Measurements from ENCODE around the gene EMX2. TPM values are rescaled to one million over a fixed set of nuclear protein-coding genes. Genes with fewer than 3 reads are reported as not detected.
"Not testable (repeated sequence)": the region's sequence is repeated elsewhere in the genome, so short reads cannot be mapped to it uniquely, and the experiment has no call there.

Gene EMX2
- not detected in 2 replicates for total RNA-seq

DNA sequence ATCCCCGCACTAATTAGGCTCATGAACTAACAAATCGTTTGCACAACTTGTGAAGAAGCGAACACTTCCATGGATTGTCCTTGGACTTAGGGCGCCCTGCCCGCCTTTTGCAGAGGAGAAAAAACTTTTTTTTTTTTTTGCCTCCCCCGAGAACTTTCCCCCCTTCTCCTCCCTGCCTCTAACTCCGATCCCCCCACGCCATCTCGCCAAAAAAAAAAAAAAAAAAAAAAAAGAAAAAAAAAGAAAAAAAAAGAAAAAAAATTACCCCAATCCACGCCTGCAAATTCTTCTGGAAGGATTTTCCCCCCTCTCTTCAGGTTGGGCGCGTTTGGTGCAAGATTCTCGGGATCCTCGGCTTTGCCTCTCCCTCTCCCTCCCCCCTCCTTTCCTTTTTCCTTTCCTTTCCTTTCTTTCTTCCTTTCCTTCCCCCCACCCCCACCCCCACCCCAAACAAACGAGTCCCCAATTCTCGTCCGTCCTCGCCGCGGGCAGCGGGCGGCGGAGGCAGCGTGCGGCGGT is at the start of gene EMX2:
Gene EMX2, plus strand, starts transcription at position 41 of the 519 bp plus-strand sequence. CDS start 522 bp downstream, outside the sequence.
- intact Hi-C loops (cut with micrococcal nuclease) = no loop called here
- DNase-seq (ENCODE audit: low spot score) = no peak
- H3K4me1 Mint-ChIP-seq (ENCODE audit: low read depth) = peaks cover 6% of the 10 kb centered on the region
- peak within 1 kb of the TSS; percentile 84 for H3K27ac Mint-ChIP-seq
- no peaks in the 10 kb centered on the region for H3K36me3 Mint-ChIP-seq (ENCODE audit: low read depth)
- peaks cover 78% of the 10 kb centered on the region for H3K27me3 Mint-ChIP-seq (ENCODE audit: insufficient read depth)
- H3K9me3 Mint-ChIP-seq = no peaks in the 10 kb centered on the region
- no peak within 1 kb of the TSS for H3K4me3 Mint-ChIP-seq

DNA sequence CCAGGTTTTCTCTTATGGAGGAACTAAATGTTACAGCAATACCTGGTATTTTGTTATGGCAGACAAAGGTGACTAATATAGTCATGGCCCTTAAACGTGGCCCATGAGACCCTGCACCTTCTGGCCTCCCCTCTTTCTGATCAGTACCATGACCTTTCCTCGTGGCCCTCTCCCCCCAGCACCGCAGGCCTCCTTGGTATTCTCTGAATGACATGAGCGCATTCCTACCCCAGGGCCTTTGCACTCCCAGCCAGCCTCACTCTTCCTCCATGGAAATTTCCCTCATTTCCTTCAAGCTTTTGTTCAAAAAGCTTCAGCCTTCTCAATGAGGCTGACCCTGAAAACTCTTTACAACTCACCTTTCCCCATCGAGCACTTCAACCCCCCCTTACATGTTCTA is 46.5 kb upstream of the EMX2 start:
- Mint-ChIP-seq H3K9me3 (no peaks in the 10 kb centered on the region), H3K36me3 (ENCODE audit: low read depth) (no peaks in the 10 kb centered on the region), H3K4me3 (no peak overlapping the region), H3K27me3 (ENCODE audit: insufficient read depth) (peaks cover 14% of the 10 kb centered on the region), H3K4me1 (ENCODE audit: low read depth) (peaks cover 7% of the 10 kb centered on the region), H3K27ac (no peak overlapping the region)
- intact Hi-C loops (cut with micrococcal nuclease) = loop anchor here (1.0 to 2.0 kb wide), 5 partner anchors 745 to 1049 kb away; no protein-coding TSS in a partner anchor
- DNase-seq (ENCODE audit: low spot score) = no peak

DNA sequence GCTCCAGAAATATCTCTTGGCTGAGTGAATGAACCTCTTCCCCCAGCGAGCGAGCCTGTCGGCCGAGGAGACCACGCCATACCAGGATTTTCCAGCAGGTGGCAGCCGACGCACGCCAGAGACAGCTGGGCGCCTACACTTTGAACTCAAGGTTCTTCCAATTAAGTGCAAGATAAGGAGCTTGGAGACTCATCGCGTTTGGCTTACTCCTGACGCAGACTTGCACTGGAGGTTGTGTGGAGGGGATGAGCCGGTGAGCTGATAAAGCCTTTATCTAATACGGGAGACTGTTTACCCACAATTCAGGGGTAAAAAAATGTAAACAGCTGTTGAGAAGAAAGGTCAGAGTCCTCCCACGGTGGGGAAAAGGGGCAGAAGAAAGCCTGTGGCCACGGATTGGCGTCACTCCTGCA is 45.9 kb upstream of the EMX2 start:
- no peak overlapping the region for H3K27ac Mint-ChIP-seq
- H3K4me1 Mint-ChIP-seq (ENCODE audit: low read depth) = peaks cover 7% of the 10 kb centered on the region
- DNase-seq (ENCODE audit: low spot score) = peak; percentile 43
- H3K9me3 Mint-ChIP-seq = no peaks in the 10 kb centered on the region
- intact Hi-C loops (cut with micrococcal nuclease) = loop anchor here (1.0 to 2.0 kb wide), 5 partner anchors 745 to 1048 kb away; no protein-coding TSS in a partner anchor
- no peak overlapping the region for H3K4me3 Mint-ChIP-seq
- no peaks in the 10 kb centered on the region for H3K36me3 Mint-ChIP-seq (ENCODE audit: low read depth)
- H3K27me3 Mint-ChIP-seq (ENCODE audit: insufficient read depth) = peaks cover 14% of the 10 kb centered on the region

DNA sequence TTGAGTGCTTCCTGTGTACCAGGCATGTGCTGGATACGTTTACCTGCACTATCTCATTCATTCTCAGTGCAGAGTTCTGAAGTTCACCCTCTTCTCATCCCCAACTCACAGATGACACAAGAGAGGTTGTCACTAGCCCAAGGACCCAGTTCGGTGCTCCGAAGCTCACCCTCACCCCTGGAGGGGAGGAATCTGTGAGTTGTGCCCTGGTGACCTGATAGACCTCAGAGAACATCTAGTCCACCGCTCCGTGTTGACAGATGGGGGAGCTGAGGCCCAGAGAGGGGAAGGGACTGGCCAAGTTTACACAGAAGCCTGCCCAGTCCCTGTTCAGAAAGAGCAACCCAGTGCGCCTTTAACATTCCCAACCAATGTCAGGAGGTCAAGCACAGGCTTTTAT is 44.8 kb upstream of the EMX2 start:
- no peak for DNase-seq (ENCODE audit: low spot score)
- Mint-ChIP-seq H3K36me3 (ENCODE audit: low read depth) (no peaks in the 10 kb centered on the region), H3K27me3 (ENCODE audit: insufficient read depth) (peaks cover 14% of the 10 kb centered on the region), H3K4me1 (ENCODE audit: low read depth) (peaks cover 7% of the 10 kb centered on the region), H3K27ac (no peak overlapping the region), H3K4me3 (no peak overlapping the region), H3K9me3 (no peaks in the 10 kb centered on the region)
- intact Hi-C loops (cut with micrococcal nuclease) = loop anchor here (2.0 kb wide), 1 partner anchor 1047 kb away; no protein-coding TSS in a partner anchor

DNA sequence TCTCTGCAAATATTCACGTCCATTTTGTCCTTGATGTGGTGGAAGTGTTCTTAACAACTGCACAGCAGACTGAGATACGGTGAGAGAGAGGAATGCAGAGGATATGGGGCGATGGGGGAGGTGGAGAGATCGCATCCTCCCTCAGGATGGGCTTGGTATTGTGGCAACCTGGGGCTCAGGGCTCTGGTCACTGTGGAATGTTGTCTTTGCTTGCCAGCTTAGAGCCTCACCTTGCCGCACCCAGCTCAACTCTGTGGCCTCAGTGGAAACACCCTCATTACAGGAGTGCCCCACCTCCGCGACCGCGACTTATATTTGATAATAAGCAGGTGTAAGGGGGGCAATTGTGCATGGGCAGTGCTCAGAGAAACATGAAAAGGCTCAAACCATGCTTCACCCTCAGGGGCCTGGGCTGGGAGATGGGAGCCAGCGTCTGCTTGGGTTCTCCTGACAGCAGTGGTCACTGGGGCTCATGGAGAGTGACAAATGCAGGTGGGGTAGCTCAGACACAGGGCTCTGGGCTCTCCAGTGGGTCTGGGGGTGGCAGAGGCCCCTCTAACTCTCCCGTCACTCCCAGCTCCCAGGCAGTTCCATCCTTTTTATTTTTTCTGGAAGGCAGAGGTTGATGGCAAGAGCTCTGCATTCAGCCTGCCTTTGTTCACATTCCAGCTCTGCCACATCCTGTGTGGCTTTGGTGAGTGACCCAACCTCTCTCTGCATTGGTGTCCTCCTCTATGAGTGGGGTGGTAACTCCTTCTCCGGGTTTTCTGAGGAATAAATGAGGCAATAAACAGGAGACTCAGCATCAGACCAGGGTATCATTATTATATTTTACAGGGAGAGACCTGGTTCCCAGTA is 43.1 kb upstream of the EMX2 start:
- no peaks in the 10 kb centered on the region for H3K9me3 Mint-ChIP-seq
- intact Hi-C loops (cut with micrococcal nuclease) = no loop called here
- H3K27ac Mint-ChIP-seq = no peak overlapping the region
- DNase-seq (ENCODE audit: low spot score) = no peak
- no peaks in the 10 kb centered on the region for H3K36me3 Mint-ChIP-seq (ENCODE audit: low read depth)
- peaks cover 7% of the 10 kb centered on the region for H3K4me1 Mint-ChIP-seq (ENCODE audit: low read depth)
- H3K4me3 Mint-ChIP-seq = no peak overlapping the region
- H3K27me3 Mint-ChIP-seq (ENCODE audit: insufficient read depth) = peaks cover 13% of the 10 kb centered on the region

DNA sequence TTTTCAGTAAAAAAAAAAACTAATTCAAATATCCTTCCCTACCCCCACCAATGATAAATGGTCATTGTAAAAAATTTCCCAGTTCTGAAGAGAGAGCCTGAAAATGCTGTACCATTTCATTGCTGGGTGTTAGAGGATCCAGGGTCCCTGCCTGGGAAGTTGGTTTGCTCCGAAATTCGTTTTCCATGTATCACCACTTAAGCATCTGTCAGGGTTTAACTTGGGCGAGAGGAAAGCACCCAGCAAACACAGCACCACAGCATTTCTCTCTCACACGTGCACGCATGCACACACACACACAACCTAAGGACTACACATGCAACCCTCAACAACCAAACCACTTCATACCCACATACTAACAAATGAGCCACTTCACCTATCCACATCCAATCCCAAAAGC is 42.1 kb upstream of the EMX2 start:
- no peaks in the 10 kb centered on the region for H3K9me3 Mint-ChIP-seq
- no peaks in the 10 kb centered on the region for H3K36me3 Mint-ChIP-seq (ENCODE audit: low read depth)
- H3K4me1 Mint-ChIP-seq (ENCODE audit: low read depth) = peaks cover 7% of the 10 kb centered on the region
- H3K27me3 Mint-ChIP-seq (ENCODE audit: insufficient read depth) = peaks cover 13% of the 10 kb centered on the region
- intact Hi-C loops (cut with micrococcal nuclease) = no loop called here
- H3K27ac Mint-ChIP-seq = no peak overlapping the region
- no peak for DNase-seq (ENCODE audit: low spot score)
- H3K4me3 Mint-ChIP-seq = no peak overlapping the region

DNA sequence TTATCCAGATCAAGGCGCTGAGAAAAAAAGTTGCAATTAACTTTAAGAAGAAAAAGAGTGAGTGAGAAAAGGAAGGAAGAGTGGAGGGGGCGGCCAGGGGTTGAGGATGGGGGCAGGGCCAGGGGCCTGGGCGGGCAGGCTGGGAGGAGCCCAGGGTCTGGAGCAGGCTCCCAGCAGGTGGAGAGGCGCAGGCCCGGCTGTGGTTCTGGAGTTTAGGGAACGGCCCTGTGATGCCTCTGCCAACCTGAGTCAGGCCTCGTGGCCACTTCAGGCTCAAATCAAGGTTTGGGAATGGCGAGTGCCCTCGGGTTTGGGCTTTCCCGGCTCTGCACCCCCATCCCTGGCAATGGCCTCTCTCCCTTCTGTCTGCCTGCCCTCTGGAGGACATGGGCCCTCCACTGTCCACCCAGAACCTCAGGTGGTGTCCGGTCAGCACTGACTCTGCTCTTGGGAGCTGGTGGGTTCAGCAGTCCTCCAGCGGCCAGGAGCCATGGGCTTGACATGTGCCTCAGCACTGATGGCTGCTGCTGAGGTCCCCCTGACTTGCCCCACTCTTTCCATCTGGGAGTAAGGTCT is 41.0 kb upstream of the EMX2 start:
- no peak for DNase-seq (ENCODE audit: low spot score)
- peaks cover 8% of the 10 kb centered on the region for H3K27me3 Mint-ChIP-seq (ENCODE audit: insufficient read depth)
- no peak overlapping the region for H3K4me3 Mint-ChIP-seq
- no peaks in the 10 kb centered on the region for H3K9me3 Mint-ChIP-seq
- intact Hi-C loops (cut with micrococcal nuclease) = no loop called here
- H3K36me3 Mint-ChIP-seq (ENCODE audit: low read depth) = no peaks in the 10 kb centered on the region
- peaks cover 3% of the 10 kb centered on the region for H3K4me1 Mint-ChIP-seq (ENCODE audit: low read depth)
- H3K27ac Mint-ChIP-seq = no peak overlapping the region

DNA sequence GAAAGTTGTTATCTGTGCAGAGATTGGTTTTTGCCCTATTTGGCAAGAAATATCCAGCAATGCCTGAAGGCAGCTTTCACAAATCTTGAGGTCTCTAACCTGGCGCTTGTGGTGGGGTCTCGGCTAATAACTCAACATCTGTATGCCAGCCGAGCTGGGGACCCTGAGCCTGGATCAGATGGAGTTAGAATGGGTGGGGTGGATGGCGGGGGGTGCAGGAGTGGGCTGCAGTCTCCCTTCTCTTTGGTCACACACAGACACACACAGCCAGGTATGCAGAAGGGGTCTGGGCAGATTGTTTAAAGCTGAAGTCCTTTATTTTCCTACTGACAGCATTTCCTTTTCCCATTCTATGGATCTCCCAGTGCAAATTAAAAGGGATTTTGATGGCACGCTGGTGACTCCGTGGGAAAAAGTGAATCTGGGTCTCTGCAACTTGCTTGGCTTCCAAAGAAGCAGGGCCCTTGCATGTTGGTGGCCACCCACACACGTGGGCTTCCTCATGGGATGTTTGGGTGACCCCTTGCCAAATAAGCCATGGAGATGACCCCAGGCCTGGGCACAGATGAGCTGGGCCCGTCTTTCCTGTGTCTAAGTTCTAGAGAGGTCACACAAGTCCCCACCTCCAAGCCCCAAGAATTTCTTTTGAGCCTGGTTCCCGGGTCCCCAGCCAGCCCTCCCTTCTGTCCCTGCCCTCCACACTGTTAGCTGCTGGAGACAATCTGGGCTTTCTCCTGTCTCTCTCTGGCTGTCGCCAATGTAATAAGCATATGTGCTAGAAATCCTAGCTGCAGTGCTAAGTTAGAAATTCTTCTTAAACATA is 39.9 kb upstream of the EMX2 start:
- Mint-ChIP-seq H3K27ac (no peak overlapping the region), H3K27me3 (ENCODE audit: insufficient read depth) (peaks cover 9% of the 10 kb centered on the region), H3K36me3 (ENCODE audit: low read depth) (no peaks in the 10 kb centered on the region), H3K4me1 (ENCODE audit: low read depth) (no peaks in the 10 kb centered on the region), H3K4me3 (no peak overlapping the region), H3K9me3 (no peaks in the 10 kb centered on the region)
- no peak for DNase-seq (ENCODE audit: low spot score)
- intact Hi-C loops (cut with micrococcal nuclease) = no loop called here

DNA sequence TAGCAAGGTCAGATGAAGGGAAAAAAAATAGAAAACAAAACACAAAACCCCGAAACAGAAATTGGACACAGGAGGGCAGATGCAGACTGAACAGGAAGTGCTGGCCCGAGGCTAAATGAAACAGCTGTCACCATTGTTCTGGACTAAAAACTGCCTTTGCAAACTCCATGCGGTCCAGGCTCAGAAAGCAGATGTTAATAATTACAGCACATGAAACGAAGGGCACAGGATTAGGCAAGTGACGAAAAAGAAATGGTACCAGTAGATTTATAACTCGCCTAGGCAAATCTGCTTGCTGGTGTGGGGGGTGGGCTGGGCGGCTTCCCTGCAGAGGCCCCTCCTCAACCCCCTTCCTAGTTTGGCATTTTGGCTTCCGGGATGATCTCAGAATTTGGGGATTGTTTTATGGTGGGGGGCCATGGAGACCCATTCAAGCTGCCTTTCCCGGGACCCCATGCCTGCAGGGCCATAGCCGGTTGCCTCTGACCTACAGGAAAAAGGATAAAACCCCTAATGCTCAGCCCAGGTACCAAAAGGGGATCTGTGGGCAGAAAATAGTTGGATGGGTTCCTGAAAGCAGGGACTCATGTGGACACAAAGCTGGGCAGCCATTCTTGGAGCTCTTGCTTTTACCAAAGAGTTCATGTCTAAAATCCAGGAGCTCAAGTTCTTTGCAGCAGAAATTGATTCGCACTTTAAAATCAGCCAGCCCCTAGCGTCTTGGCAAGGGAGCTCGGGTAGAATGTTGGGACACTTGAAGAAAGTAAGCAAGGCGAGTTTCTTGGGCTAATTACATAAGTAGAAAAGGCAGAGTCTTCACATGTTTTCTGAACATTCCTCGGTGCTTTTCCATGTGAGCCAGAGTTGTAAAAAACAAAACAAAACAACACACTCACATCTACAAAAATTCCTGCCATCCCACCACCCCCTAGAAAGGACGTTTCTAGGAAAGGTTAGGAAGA is 39.0 kb upstream of the EMX2 start:
- H3K9me3 Mint-ChIP-seq = no peaks in the 10 kb centered on the region
- DNase-seq (ENCODE audit: low spot score) = no peak

DNA sequence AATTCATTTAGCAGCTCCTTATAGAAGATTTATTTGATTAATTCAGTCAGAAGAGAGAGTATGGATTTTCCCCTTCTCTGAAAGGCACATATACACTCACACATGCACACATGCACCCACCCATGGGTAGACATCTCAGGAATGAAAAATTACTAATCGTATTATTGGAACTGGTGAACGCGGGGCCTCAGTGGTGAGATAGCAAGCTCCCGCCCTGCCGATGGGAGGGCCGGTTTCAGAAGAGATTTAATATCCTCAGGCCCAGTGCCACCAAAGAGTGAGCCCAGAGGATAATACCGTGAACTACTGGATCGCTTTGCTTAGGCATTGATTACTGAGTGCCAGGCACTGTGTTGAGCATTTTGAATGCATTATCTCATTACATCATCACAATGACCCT is 38.0 kb upstream of the EMX2 start:
- Mint-ChIP-seq H3K27ac (no peak overlapping the region), H3K4me1 (ENCODE audit: low read depth) (no peaks in the 10 kb centered on the region), H3K4me3 (no peak overlapping the region), H3K9me3 (no peaks in the 10 kb centered on the region), H3K27me3 (ENCODE audit: insufficient read depth) (peaks cover 11% of the 10 kb centered on the region), H3K36me3 (ENCODE audit: low read depth) (no peaks in the 10 kb centered on the region)
- intact Hi-C loops (cut with micrococcal nuclease) = no loop called here
- DNase-seq (ENCODE audit: low spot score) = no peak

More for the DNA sequence above, 39.0 kb upstream of the EMX2 start:
- H3K36me3 Mint-ChIP-seq (ENCODE audit: low read depth) = no peaks in the 10 kb centered on the region
- intact Hi-C loops (cut with micrococcal nuclease) = no loop called here
- H3K27me3 Mint-ChIP-seq (ENCODE audit: insufficient read depth) = peaks cover 11% of the 10 kb centered on the region
- H3K27ac Mint-ChIP-seq = no peak overlapping the region
- no peak overlapping the region for H3K4me3 Mint-ChIP-seq
- H3K4me1 Mint-ChIP-seq (ENCODE audit: low read depth) = no peaks in the 10 kb centered on the region

DNA sequence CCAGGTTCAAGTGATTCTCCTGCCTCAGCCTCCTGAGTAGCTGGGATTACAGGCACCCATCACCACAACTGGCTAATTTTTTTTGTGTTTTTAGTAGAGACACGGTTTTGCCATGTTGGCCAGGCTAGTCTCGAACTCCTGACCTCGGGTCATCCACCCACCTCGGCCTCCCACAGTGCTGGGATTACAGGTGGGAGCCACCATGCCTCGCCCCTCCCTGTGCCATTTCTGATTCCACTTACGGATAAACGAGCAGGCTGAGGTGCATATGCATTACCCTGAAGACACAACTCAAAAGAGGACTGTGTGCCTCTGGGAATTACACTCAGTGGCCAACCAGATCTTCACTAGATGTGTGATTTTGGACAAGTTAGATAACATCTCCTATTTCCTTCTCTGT is 35.5 kb upstream of the EMX2 start:
- H3K9me3 Mint-ChIP-seq; H3K4me3 Mint-ChIP-seq; DNase-seq (ENCODE audit: low spot score); H3K27me3 Mint-ChIP-seq (ENCODE audit: insufficient read depth); H3K27ac Mint-ChIP-seq; H3K36me3 Mint-ChIP-seq (ENCODE audit: low read depth); intact Hi-C loops (cut with micrococcal nuclease); H3K4me1 Mint-ChIP-seq (ENCODE audit: low read depth): not testable (repeated sequence)

DNA sequence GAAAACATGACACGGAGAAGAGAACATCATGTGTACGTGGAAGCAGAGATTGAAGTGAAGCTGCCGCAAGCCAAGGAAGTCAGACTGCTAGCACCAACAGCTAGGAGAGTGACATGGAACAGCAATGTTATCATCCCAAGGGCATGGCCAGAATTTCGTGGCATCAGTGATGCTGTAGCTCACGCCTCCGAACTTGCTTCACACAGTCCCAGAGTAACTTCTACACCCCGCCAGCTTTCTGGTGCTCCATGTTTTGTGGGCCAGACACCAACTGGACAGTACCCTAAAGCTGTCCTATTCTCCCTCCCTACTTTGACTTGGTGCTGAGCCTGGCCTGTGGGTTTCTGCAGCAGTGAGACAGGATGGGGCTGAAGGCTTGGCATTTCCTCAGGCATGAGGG is 33.0 kb upstream of the EMX2 start:
- no peak for DNase-seq (ENCODE audit: low spot score)
- Mint-ChIP-seq H3K36me3 (ENCODE audit: low read depth) (no peaks in the 10 kb centered on the region), H3K27ac (no peak overlapping the region), H3K27me3 (ENCODE audit: insufficient read depth) (peaks cover 11% of the 10 kb centered on the region), H3K4me3 (no peak overlapping the region), H3K4me1 (ENCODE audit: low read depth) (no peaks in the 10 kb centered on the region), H3K9me3 (no peaks in the 10 kb centered on the region)
- intact Hi-C loops (cut with micrococcal nuclease) = no loop called here

All from activated T-helper 1 cell treated with anti-CD3 and anti-CD28 coated beads, Interleukin-12 subunit alpha, Interleukin-12 subunit beta, Interleukin-2, Interleukin-4 antibody, amounts not matched to agents 30 ng/mL and 10 ng/mL and 1 ng/mL, durations not matched to agents 14 hours and 24 hours and 36 hours (primary cell).